HG02610 (cell line): Measurements from ENCODE around the gene GDPD5.

Experiments used
- ATAC-seq: cut with Tn5 transposase; IDR thresholded peaks from one replicate; pipeline ENCODE4 v1.9.1; 2021; ENCODE audit warnings: mild to moderate bottlenecking, moderate library complexity; ENCODE audit not compliant: unreplicated experiment

GDPD5 gene

GRCh38 chr11:75516886-75517285 lies 8.9 kb downstream of the GDPD5 start:
- ATAC-seq = no peak

- ATAC-seq = no peak
These were observed 9.6 kb downstream of the GDPD5 start for GRCh38 chr11:75516140-75516539.

GRCh38 chr11:75514596-75514995 lies 11.1 kb downstream of the GDPD5 start:
- ATAC-seq = no peak

- ATAC-seq = no peak
These were observed 12.5 kb downstream of the GDPD5 start for GRCh38 chr11:75513250-75513649.

GRCh38 chr11:75510723-75511019 lies 15.1 kb downstream of the GDPD5 start:
- ATAC-seq = no peak

- ATAC-seq = no peak
These were observed 15.6 kb downstream of the GDPD5 start for GRCh38 chr11:75510004-75510722.

- no peak for ATAC-seq
These were observed 16.6 kb downstream of the GDPD5 start for GRCh38 chr11:75509020-75509720.

- no peak for ATAC-seq
These were observed 17.6 kb downstream of the GDPD5 start for GRCh38 chr11:75508051-75508561.

GRCh38 chr11:75507571-75507970 lies 18.2 kb downstream of the GDPD5 start:
- no peak for ATAC-seq

GRCh38 chr11:75506827-75507226 lies 18.9 kb downstream of the GDPD5 start:
- no peak for ATAC-seq

GRCh38 chr11:75505916-75506692 lies 19.6 kb downstream of the GDPD5 start:
- no peak for ATAC-seq

GRCh38 chr11:75504501-75504900 lies 21.2 kb downstream of the GDPD5 start:
- no peak for ATAC-seq

GRCh38 chr11:75503531-75504099 lies 22.1 kb downstream of the GDPD5 start:
- no peak for ATAC-seq

GRCh38 chr11:75502138-75502537 lies 23.6 kb downstream of the GDPD5 start:
- no peak for ATAC-seq

- ATAC-seq = no peak
These were observed 25.0 kb downstream of the GDPD5 start for GRCh38 chr11:75500742-75501141.

- ATAC-seq = no peak
These were observed 26.1 kb downstream of the GDPD5 start for GRCh38 chr11:75499423-75500190.

GRCh38 chr11:75498556-75499255 lies 27.0 kb downstream of the GDPD5 start:
- no peak for ATAC-seq

GRCh38 chr11:75497788-75498409 lies 27.8 kb downstream of the GDPD5 start:
- no peak for ATAC-seq

GRCh38 chr11:75496305-75496752 lies 29.4 kb downstream of the GDPD5 start:
- ATAC-seq = no peak
